ENCODE data around the gene KCNK15. TPM values are rescaled to one million over a fixed set of nuclear protein-coding genes. Genes with fewer than 3 reads are reported as not detected.

KCNK15 gene
- total RNA-seq, 3 donors from 2014 or later (not counting 1 experiment from before 2014, with no cell fraction given), result not detected

DNA sequence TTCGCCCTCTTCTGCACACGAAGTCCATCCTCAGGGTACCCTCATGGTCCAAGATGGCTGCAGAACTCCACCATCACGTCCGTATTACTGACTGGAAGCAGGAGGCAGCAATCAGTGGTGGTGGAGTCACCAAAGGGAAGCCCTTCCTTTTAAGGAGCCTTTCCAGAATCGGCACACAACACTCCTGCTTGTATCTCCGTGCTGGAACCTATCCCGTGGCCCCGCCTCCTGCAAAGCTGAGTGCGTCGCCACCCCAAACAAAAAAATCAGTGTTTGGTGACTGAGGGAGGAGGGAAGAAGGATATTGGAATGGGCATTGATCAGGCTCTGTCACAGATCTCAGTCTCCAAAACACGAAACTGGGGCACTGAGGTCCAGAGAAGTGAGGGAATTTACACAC, 36.3 kb upstream of the KCNK15 start:
- Histone ChIP-seq H3K27me3 (ENCODE audit: control insufficient read depth, insufficient read depth, low read length) (no peaks in the 10 kb centered on the region), H3K27ac (ENCODE audit: low read length) (no peak overlapping the region), H3K9me3 (ENCODE audit: control insufficient read depth, insufficient read depth, low read length) (no peaks in the 10 kb centered on the region), H3K36me3 (ENCODE audit: control insufficient read depth, insufficient read depth, low read length) (no peaks in the 10 kb centered on the region), H3K4me3 (ENCODE audit: low read length) (no peak overlapping the region), H3K4me1 (ENCODE audit: control insufficient read depth, insufficient read depth, low read length) (peaks cover under 1% of the 10 kb centered on the region)
- no peak for ATAC-seq
- Mint-ChIP-seq H3K4me1 (peaks cover 0 to 4% of the 10 kb centered on the region in 2 donors), H3K27me3 (ENCODE audit: low read depth in 2 of 2) (peaks cover 23 to 33% of the 10 kb centered on the region in 2 donors), H3K9me3 (no peaks in the 10 kb centered on the region), H3K27ac (no peak overlapping the region), H3K4me3 (no peak overlapping the region), H3K36me3 (no peaks in the 10 kb centered on the region)
- WGBS (ENCODE audit: insufficient coverage), result 88% methylated on average over 11 of the region's 11 CpGs
- no peak for TF ChIP-seq CTCF (IDR thresholded peaks at IDR 0.05)
- DNase-seq, result no peak
- intact Hi-C loops (cut with micrococcal nuclease), result no loop called here

DNA sequence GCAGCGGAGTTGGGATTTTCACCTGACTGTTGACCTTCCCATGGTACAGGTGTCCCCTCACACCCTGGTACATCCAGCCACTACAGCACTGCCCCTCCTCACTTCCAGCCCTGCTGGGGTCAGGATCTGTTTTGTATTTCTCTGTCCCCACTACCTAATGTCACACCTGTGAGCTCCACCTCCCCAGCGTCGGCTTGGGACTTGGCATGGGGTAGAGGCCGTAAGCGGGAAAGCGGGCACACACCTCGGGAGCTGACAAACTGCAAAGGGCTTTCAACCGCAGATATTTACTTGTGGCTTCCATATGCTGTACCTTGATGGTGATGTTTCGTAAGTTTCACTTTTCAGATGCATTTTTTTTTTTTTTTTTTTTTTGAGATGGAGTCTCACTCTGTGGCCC, 35.9 kb upstream of the KCNK15 start:
- DNase-seq, result no peak
- no peaks in the 10 kb centered on the region for H3K9me3 Mint-ChIP-seq
- peaks cover 24 to 37% of the 10 kb centered on the region in 2 donors for H3K27me3 Mint-ChIP-seq (ENCODE audit: low read depth in 2 of 2)
- H3K4me3 ChIP-seq (ENCODE audit: low read length), result no peak overlapping the region
- no peaks in the 10 kb centered on the region for H3K36me3 Mint-ChIP-seq
- H3K27me3 ChIP-seq (ENCODE audit: control insufficient read depth, insufficient read depth, low read length), result no peaks in the 10 kb centered on the region
- no peak overlapping the region for H3K27ac Mint-ChIP-seq
- H3K36me3 ChIP-seq (ENCODE audit: control insufficient read depth, insufficient read depth, low read length), result no peaks in the 10 kb centered on the region
- no peak for ATAC-seq
- H3K4me1 Mint-ChIP-seq, result peaks cover 0 to 8% of the 10 kb centered on the region in 2 donors
- intact Hi-C loops (cut with micrococcal nuclease), result no loop called here
- peaks cover 5% of the 10 kb centered on the region for H3K4me1 ChIP-seq (ENCODE audit: control insufficient read depth, insufficient read depth, low read length)
- no peak for TF ChIP-seq CTCF (IDR thresholded peaks at IDR 0.05)
- H3K4me3 Mint-ChIP-seq, result no peak overlapping the region
- WGBS (ENCODE audit: insufficient coverage), result 95% methylated on average over 9 of the region's 9 CpGs
- no peaks in the 10 kb centered on the region for H3K9me3 ChIP-seq (ENCODE audit: control insufficient read depth, insufficient read depth, low read length)
- H3K27ac ChIP-seq (ENCODE audit: low read length), result no peak overlapping the region

- H3K36me3 Mint-ChIP-seq, result no peaks in the 10 kb centered on the region
- H3K4me1 Mint-ChIP-seq, result peaks cover 0 to 8% of the 10 kb centered on the region in 2 donors
- peaks cover 7% of the 10 kb centered on the region for H3K4me1 ChIP-seq (ENCODE audit: control insufficient read depth, insufficient read depth, low read length)
- intact Hi-C loops (cut with micrococcal nuclease), result no loop called here
- H3K9me3 Mint-ChIP-seq, result no peaks in the 10 kb centered on the region
- no peaks in the 10 kb centered on the region for H3K9me3 ChIP-seq (ENCODE audit: control insufficient read depth, insufficient read depth, low read length)
- no peak overlapping the region for H3K4me3 ChIP-seq (ENCODE audit: low read length)
- DNase-seq (no peak), ATAC-seq (no peak)
- H3K27ac ChIP-seq (ENCODE audit: low read length), result no peak overlapping the region
- WGBS (ENCODE audit: insufficient coverage), result 89% methylated on average over 8 of the region's 8 CpGs
- H3K27me3 Mint-ChIP-seq (ENCODE audit: low read depth in 2 of 2), result peaks cover 19 to 35% of the 10 kb centered on the region in 2 donors
- no peak for TF ChIP-seq CTCF (IDR thresholded peaks at IDR 0.05)
- no peaks in the 10 kb centered on the region for H3K27me3 ChIP-seq (ENCODE audit: control insufficient read depth, insufficient read depth, low read length)
- no peak overlapping the region for H3K27ac Mint-ChIP-seq
- no peak overlapping the region for H3K4me3 Mint-ChIP-seq
- no peaks in the 10 kb centered on the region for H3K36me3 ChIP-seq (ENCODE audit: control insufficient read depth, insufficient read depth, low read length)
Measured at GRCh38 chr20:44711237-44711636, 34.4 kb upstream of the KCNK15 start.

GRCh38 chr20:44714102-44714700, 31.5 kb upstream of the KCNK15 start:
- H3K9me3 Mint-ChIP-seq, result no peaks in the 10 kb centered on the region
- no peaks in the 10 kb centered on the region for H3K27me3 ChIP-seq (ENCODE audit: control insufficient read depth, insufficient read depth, low read length)
- H3K36me3 ChIP-seq (ENCODE audit: control insufficient read depth, insufficient read depth, low read length), result no peaks in the 10 kb centered on the region
- no peaks in the 10 kb centered on the region for H3K9me3 ChIP-seq (ENCODE audit: control insufficient read depth, insufficient read depth, low read length)
- no peak overlapping the region for H3K27ac Mint-ChIP-seq
- H3K36me3 Mint-ChIP-seq, result no peaks in the 10 kb centered on the region
- no peak for TF ChIP-seq CTCF (IDR thresholded peaks at IDR 0.05)
- intact Hi-C loops (cut with micrococcal nuclease), result no loop called here
- H3K4me3 Mint-ChIP-seq, result no peak overlapping the region
- H3K4me3 ChIP-seq (ENCODE audit: low read length), result no peak overlapping the region
- no peak for ATAC-seq
- WGBS (ENCODE audit: insufficient coverage), result 73% methylated on average over 13 of the region's 13 CpGs
- peaks cover 0 to 8% of the 10 kb centered on the region in 2 donors for H3K4me1 Mint-ChIP-seq
- no peak overlapping the region for H3K27ac ChIP-seq (ENCODE audit: low read length)
- H3K27me3 Mint-ChIP-seq (ENCODE audit: low read depth in 2 of 2), result peaks cover 15 to 26% of the 10 kb centered on the region in 2 donors
- peaks cover 7% of the 10 kb centered on the region for H3K4me1 ChIP-seq (ENCODE audit: control insufficient read depth, insufficient read depth, low read length)
- no peak for DNase-seq

All from natural killer cell (primary cell).